ENCODE data around the gene GALNTL6. TPM values are rescaled to one million over a fixed set of nuclear protein-coding genes. Genes with fewer than 3 reads are reported as not detected.

The GALNTL6 gene
- total RNA-seq, 4 donors from 2014 or later = 0.26 to 4.0 (median 1.5) TPM; not detected in 1

DNA sequence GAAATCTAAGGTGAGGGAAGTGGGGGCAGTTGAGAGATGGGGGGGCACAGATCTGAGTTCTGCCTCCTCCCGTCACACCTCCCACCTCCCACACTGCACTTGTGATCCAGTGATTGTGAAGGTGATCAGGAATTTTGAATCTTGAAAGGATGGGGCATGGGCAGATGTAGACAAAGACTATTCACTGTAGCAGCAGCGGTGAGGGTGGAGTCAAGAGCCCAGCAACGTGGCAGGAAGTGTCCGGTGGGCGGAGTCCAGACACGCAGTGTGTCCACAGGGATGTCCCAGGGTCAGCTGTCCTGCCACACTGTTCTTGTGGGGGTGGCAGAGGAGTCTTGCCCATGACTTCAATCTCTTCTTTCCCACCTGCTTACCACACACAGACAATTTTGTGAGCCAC is 1024.9 kb downstream of the GALNTL6 start:
- H3K4me3 ChIP-seq = no peak overlapping the region
- no peaks in the 10 kb centered on the region for H3K27me3 ChIP-seq
- no peak overlapping the region for H3K27ac ChIP-seq
- H3K36me3 ChIP-seq = no peaks in the 10 kb centered on the region
- 59% methylated on average over 6 of the region's 6 CpGs for WGBS
- no peak for TF ChIP-seq EP300 (IDR thresholded peaks at IDR 0.05)
- no peak for TF ChIP-seq POLR2A (IDR thresholded peaks at IDR 0.05)
- TF ChIP-seq, protein P1, sequence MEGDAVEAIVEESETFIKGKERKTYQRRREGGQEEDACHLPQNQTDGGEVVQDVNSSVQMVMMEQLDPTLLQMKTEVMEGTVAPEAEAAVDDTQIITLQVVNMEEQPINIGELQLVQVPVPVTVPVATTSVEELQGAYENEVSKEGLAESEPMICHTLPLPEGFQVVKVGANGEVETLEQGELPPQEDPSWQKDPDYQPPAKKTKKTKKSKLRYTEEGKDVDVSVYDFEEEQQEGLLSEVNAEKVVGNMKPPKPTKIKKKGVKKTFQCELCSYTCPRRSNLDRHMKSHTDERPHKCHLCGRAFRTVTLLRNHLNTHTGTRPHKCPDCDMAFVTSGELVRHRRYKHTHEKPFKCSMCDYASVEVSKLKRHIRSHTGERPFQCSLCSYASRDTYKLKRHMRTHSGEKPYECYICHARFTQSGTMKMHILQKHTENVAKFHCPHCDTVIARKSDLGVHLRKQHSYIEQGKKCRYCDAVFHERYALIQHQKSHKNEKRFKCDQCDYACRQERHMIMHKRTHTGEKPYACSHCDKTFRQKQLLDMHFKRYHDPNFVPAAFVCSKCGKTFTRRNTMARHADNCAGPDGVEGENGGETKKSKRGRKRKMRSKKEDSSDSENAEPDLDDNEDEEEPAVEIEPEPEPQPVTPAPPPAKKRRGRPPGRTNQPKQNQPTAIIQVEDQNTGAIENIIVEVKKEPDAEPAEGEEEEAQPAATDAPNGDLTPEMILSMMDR (IDR thresholded peaks at IDR 0.05) = no peak
- TF ChIP-seq POLR2AphosphoS5 (IDR thresholded peaks at IDR 0.05) = no peak
- no peaks in the 10 kb centered on the region for H3K4me1 ChIP-seq
- H3K9me3 ChIP-seq = no peaks in the 10 kb centered on the region
- no peak for DNase-seq (ENCODE audit: low spot score in 2 of 2)

DNA sequence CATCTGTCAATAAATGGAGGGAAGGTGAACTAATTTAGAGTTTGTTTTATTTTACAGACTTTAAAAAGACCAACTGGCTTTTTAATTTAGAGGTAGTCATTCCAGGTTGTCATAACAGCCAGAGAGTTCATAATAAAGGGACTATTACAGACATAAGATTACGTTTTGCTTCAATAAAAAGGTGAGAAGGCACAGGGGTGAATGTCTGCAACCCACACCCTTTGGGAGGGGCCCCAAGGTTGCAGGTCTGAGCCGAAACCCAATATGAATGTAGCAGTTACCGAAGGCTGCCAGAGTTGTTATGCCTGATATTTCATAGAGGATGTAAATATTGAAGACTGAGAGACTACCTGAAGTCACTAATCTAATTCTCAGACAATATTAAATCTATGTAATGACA is 1025.7 kb downstream of the GALNTL6 start:
- Histone ChIP-seq H3K27me3 (no peaks in the 10 kb centered on the region), H3K9me3 (no peaks in the 10 kb centered on the region), H3K36me3 (no peaks in the 10 kb centered on the region), H3K27ac (no peak overlapping the region), H3K4me3 (no peak overlapping the region), H3K4me1 (no peaks in the 10 kb centered on the region)
- 54% methylated on average over 3 of the region's 3 CpGs for WGBS
- DNase-seq (ENCODE audit: low spot score in 2 of 2) = no peak
- TF ChIP-seq EP300 (IDR thresholded peaks at IDR 0.05) (no peak), POLR2AphosphoS5 (IDR thresholded peaks at IDR 0.05) (no peak), POLR2A (IDR thresholded peaks at IDR 0.05) (no peak)
- TF ChIP-seq, protein P1 (IDR thresholded peaks at IDR 0.05) = no peak

DNA sequence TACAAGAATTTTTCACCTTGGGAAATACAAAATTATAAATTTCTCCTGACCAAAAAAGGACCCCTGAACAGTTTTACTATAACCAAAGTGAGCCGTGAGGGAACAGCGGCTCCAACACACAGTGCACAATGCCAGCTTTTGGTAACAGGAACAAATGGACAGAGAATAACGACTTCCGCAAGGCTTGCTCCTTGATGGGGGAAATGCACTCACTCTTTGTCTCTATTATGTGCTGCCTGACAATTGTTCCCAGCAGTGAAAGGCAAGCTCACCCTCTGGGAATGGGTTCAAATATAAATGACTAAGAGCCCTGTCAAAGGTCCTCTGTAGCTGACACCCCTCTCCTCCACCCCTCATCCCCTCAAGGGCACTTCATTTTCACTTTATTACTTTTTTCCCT is 1029.6 kb downstream of the GALNTL6 start:
- Histone ChIP-seq H3K27me3 (no peaks in the 10 kb centered on the region), H3K36me3 (no peaks in the 10 kb centered on the region), H3K4me3 (no peak overlapping the region), H3K27ac (no peak overlapping the region), H3K4me1 (no peaks in the 10 kb centered on the region), H3K9me3 (no peaks in the 10 kb centered on the region)
- WGBS = 87% methylated on average over 4 of the region's 4 CpGs
- TF ChIP-seq POLR2A (IDR thresholded peaks at IDR 0.05) (no peak), EP300 (IDR thresholded peaks at IDR 0.05) (no peak), POLR2AphosphoS5 (IDR thresholded peaks at IDR 0.05) (no peak)
- TF ChIP-seq, protein P1 (IDR thresholded peaks at IDR 0.05) = no peak
- no peak for DNase-seq (ENCODE audit: low spot score in 2 of 2)

DNA sequence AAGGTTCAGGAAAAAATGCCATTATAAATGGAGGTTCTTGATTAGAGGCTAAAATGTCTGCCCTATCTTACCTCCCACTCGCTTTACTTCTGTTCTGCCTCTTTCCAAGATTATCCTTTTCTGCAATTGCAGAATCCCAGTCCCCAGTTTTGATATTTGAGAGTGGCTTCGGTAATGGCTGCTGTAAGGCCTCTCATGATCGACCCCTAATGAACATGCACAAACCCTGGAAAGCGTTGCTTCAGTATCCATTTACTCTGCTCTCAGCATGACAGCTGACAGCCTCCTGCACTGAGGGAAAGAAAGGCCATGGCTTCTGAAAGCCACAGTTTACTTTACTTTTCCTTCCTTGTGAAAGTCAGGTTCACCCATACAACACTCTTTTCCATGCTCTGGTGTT is 1030.0 kb downstream of the GALNTL6 start:
- H3K27ac ChIP-seq = no peak overlapping the region
- no peaks in the 10 kb centered on the region for H3K4me1 ChIP-seq
- WGBS = 57% methylated on average over 4 of the region's 4 CpGs
- H3K36me3 ChIP-seq = no peaks in the 10 kb centered on the region
- no peaks in the 10 kb centered on the region for H3K9me3 ChIP-seq
- no peak for TF ChIP-seq EP300 (IDR thresholded peaks at IDR 0.05)
- TF ChIP-seq, protein P1 (IDR thresholded peaks at IDR 0.05) = no peak
- TF ChIP-seq POLR2A (IDR thresholded peaks at IDR 0.05) = no peak
- TF ChIP-seq POLR2AphosphoS5 (IDR thresholded peaks at IDR 0.05) = no peak
- H3K4me3 ChIP-seq = no peak overlapping the region
- DNase-seq (ENCODE audit: low spot score in 2 of 2) = no peak
- H3K27me3 ChIP-seq = no peaks in the 10 kb centered on the region

DNA sequence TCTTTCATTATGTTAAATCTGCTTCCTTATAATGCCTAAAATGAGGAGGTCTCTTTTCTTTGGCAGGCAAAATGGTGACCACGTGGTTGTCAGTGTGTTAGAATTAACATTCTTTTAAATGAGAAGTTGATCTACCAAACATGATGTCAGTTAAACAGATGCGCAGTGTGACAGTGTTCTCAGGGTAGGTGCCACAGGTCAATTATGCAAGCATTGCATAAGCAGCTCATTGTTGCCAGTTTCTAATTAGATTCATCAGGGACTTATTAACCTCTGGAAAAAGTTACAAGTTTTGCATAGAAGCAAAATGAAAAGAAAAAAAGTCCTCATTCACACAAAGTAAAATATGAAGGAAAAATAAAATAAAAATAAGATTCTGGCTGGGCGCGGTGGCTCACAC is 1031.4 kb downstream of the GALNTL6 start:
- H3K36me3 ChIP-seq = no peaks in the 10 kb centered on the region
- TF ChIP-seq POLR2AphosphoS5 (IDR thresholded peaks at IDR 0.05) = no peak
- no peak for TF ChIP-seq POLR2A (IDR thresholded peaks at IDR 0.05)
- no peak for TF ChIP-seq EP300 (IDR thresholded peaks at IDR 0.05)
- TF ChIP-seq, protein P1 (IDR thresholded peaks at IDR 0.05) = no peak
- no peak for DNase-seq (ENCODE audit: low spot score in 2 of 2)
- no peaks in the 10 kb centered on the region for H3K9me3 ChIP-seq
- H3K4me1 ChIP-seq = no peaks in the 10 kb centered on the region
- H3K27ac ChIP-seq = no peak overlapping the region
- no peak overlapping the region for H3K4me3 ChIP-seq
- H3K27me3 ChIP-seq = no peaks in the 10 kb centered on the region
- 69% methylated on average over 4 of the region's 4 CpGs for WGBS

Data from suprapubic skin (tissue), 4 donors.